ENCODE results near the gene TMEM185A. TPM values are rescaled to one million over a fixed set of nuclear protein-coding genes. Genes with fewer than 3 reads are reported as not detected.
"Not testable (repeated sequence)": the region's sequence is repeated elsewhere in the genome, so short reads cannot be mapped to it uniquely, and the experiment has no call there.

Gene TMEM185A
- total RNA-seq, 2 experiments from 2014 or later = 20.4 to 32.2 TPM

DNA sequence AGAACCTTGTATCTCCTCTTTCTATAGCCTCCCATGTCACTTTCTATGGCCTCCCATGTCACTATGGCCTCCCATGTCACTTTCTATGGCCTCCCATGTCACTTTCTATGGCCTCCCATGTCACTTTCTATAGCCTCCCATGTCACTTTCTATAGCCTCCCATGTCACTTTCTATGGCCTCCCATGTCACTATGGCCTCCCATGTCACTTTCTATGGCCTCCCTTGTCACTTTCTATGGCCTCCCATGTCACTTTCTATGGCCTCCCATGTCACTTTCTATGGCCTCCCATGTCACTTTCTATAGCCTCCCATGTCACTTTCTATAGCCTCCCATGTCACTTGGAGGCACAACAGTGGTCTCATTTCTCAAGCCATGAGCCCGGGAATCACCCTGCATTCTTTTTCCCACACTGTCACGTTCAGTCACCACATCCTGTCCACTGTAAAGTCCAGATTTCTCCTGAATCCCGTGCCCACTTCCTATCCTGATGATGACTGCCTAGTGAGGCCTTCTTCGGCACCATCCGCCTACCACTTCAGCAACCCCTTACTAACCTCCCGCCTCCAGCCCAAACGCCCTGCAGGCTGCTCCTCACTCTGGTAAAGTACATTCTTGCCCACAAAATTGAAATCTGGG, 26.2 kb downstream of the TMEM185A start:
- H3K9me3 Mint-ChIP-seq (ENCODE audit: low read depth); H3K4me3 Mint-ChIP-seq; H3K4me1 Mint-ChIP-seq; H3K36me3 Mint-ChIP-seq; CTCF ChIA-PET; H3K27me3 Mint-ChIP-seq; ATAC-seq; DNase-seq; H3K27ac Mint-ChIP-seq: not testable (repeated sequence)

DNA sequence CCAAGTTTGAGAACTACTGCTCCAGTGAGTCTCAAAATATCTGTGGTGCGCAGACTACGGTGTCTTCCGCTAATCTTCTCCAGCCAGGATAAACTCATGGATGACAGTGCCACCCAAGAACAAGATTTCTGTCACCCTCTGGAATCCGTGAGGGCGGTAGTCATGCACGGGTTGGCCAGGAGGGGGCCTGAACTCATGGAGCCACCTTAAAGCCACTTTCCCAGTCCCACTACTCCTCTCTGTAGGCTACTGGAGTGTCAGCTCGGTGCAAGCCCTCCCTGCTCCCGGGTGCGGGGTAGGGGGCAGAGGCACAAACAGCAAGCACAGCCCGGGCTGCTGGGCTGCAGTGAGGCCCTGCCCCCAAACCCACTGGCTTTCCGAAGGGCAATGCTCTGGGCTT, 33.0 kb downstream of the TMEM185A start:
- H3K4me1 Mint-ChIP-seq; H3K27ac Mint-ChIP-seq; H3K36me3 Mint-ChIP-seq; H3K4me3 Mint-ChIP-seq; H3K27me3 Mint-ChIP-seq; ATAC-seq; DNase-seq; H3K9me3 Mint-ChIP-seq (ENCODE audit: low read depth); CTCF ChIA-PET: not testable (repeated sequence)

DNA sequence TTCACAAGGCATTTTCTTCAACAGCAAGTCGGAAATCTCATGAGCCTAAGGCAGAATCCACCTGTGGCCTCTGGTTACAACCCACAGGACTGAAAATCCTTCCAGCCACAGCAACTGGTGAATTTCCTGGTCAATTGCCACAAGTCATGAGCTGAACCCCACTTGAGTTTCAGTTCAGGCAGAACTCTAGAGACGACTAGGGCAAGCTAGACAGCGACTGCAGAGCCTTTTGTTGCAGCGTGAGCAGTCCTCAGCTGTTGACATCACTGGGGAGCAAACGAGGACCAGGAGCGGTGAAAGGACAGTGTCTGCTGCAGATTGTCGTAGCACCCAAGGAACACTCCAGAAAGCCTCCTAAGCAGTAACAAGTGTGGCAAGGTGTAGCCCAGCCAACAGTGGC, 35.6 kb downstream of the TMEM185A start:
- H3K27ac Mint-ChIP-seq; ATAC-seq; CTCF ChIA-PET; H3K27me3 Mint-ChIP-seq; H3K4me1 Mint-ChIP-seq; H3K9me3 Mint-ChIP-seq (ENCODE audit: low read depth); DNase-seq; H3K4me3 Mint-ChIP-seq; H3K36me3 Mint-ChIP-seq: not testable (repeated sequence)

DNA sequence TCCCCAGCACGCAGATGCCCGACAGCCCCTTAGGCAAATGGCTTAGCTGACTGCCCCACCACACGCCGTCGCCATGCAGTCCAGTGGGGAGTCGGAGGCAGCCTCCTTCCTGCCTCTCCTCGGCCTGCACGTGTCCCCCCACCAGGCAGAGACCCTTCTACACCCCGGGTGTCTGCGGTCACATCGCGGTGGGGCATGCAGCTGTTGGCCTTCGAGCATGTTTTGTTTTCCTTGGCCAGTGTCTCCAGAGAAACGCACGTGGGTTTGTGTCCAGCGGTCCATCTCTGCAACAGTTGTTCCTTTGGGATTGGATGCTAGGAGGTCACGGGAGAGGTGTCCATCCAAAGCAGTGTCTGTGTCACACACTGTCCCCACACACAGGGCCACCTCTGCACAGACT, 36.4 kb downstream of the TMEM185A start, which contains the start of gene HSFX2:
TSS of gene HSFX2 (minus strand) at position 101 of the 400 bp plus-strand sequence. CDS start 614 bp downstream, outside the sequence.
- H3K27me3 Mint-ChIP-seq; ATAC-seq; H3K9me3 Mint-ChIP-seq (ENCODE audit: low read depth); H3K27ac Mint-ChIP-seq; H3K36me3 Mint-ChIP-seq; CTCF ChIA-PET; H3K4me3 Mint-ChIP-seq; H3K4me1 Mint-ChIP-seq; DNase-seq: not testable (repeated sequence)

DNA sequence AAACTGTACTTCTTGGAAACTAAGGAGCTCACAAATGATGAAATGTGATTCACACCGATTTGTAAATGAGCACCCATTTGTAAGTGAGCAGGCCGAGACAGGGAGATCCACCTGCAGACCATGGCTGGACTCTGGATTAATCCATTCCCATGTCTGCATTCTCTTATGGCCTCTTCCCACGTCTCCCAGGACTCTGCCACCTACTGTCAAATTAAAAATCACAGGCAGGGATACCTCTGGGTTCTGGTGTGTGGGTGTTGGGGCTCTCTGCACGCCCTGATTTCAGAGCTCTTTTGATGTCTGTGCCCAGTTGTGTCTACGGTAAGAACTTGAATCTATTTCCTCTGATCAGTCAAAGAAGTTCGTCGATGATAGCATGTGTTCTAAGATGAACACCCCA, 40.6 kb downstream of the TMEM185A start:
- DNase-seq; H3K27ac Mint-ChIP-seq; H3K36me3 Mint-ChIP-seq; H3K4me3 Mint-ChIP-seq; H3K4me1 Mint-ChIP-seq; H3K27me3 Mint-ChIP-seq; CTCF ChIA-PET; ATAC-seq; H3K9me3 Mint-ChIP-seq (ENCODE audit: low read depth): not testable (repeated sequence)

DNA sequence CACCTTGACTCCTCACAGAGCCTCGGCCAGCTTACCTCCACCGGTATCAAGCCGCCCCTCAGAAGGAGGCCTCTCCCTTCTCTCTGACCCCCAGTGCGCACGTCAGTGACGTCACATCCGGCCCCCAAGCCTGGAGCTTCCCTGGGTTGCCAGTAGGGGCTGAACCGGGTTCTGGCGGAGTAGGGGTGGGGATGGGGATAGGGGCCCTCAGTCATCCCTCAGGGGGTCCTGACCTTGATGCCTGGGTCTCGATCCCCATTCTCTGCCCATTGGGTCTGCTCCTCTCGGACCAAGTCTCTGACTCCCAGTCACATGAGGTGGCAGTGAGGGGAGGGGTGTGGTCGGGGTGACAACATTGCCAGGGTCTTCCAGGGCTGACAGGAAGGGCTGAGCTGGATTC, 44.2 kb downstream of the TMEM185A start, which contains the start of gene MAGEA9B:
TSS of gene MAGEA9B (minus strand) at position 101 of the 400 bp plus-strand sequence. CDS start 4,280 bp downstream, outside the sequence.
- DNase-seq; H3K27ac Mint-ChIP-seq; ATAC-seq; H3K27me3 Mint-ChIP-seq; H3K4me1 Mint-ChIP-seq; H3K9me3 Mint-ChIP-seq (ENCODE audit: low read depth); H3K4me3 Mint-ChIP-seq; H3K36me3 Mint-ChIP-seq; CTCF ChIA-PET: not testable (repeated sequence)

DNA sequence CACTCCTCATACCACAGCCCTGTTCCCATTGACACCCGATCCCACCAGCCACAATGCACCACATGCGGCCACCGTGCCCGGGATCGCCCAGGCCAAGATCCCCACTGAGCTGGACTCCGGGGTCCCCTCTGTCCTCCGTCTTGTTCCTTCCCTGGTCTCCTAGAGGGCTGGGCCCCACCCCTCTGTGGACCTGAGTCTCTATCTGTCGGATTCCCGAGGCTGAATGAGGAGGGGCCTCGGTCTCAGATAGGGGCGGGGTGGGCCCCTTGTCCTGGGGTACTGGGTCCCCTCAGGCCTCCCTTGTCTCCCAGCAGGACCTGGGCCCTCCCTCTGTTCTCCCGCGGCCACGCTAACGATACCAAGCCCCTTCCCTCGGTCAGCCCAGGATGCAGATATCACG, 46.0 kb downstream of the TMEM185A start:
- H3K27me3 Mint-ChIP-seq; H3K4me3 Mint-ChIP-seq; ATAC-seq; H3K27ac Mint-ChIP-seq; H3K4me1 Mint-ChIP-seq; H3K9me3 Mint-ChIP-seq (ENCODE audit: low read depth); CTCF ChIA-PET; H3K36me3 Mint-ChIP-seq; DNase-seq: not testable (repeated sequence)

DNA sequence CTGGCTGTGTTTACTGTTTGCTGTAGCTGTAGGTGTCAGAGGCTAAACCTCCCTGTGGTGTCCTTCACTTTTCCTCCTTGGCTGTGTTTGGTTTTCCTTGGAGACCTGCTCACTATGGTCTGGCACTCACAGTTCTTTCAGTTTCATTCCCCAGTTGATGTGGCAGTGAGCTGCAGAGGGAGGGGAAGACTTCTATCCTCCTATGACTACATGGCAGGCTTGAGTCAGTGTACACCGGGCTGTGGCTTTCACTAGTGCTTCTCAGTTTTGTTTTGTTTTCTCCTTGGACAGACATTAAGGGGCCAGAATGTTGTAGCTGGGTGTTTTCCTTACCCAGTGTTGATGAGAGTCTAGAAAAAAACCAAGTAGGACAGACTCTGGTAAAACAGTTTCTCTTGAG, 58.1 kb downstream of the TMEM185A start:
- H3K36me3 Mint-ChIP-seq; H3K27ac Mint-ChIP-seq; CTCF ChIA-PET; H3K9me3 Mint-ChIP-seq (ENCODE audit: low read depth); DNase-seq; H3K27me3 Mint-ChIP-seq; H3K4me3 Mint-ChIP-seq: not testable (repeated sequence)
- ATAC-seq = peak; percentile 97
- peaks cover 34% of the 10 kb centered on the region for H3K4me1 Mint-ChIP-seq

DNA sequence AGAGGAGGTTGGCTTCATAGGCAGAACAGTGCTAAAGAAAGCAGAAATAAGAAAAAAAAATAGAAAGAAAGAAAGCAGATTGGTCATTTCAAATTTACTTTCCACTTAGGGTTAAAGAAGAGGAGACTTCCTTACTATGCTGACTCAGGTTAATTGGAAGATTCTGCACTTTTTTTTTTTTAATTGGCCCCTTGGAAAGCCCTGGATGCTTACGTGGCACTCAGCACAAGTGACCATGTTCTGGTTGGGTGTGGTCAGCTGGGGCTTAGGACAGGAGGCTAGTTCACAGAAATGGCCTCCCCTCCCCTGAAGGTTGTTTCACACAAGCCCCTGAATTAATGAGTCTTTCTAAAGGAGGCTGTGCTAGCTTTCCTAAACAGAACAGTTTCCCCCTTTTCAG, 58.8 kb downstream of the TMEM185A start:
- Mint-ChIP-seq H3K27me3 (no peaks in the 10 kb centered on the region), H3K4me1 (peaks cover 34% of the 10 kb centered on the region), H3K27ac (peak overlapping the region; percentile 86), H3K4me3 (peak overlapping the region; percentile 47), H3K36me3 (no peaks in the 10 kb centered on the region), H3K9me3 (ENCODE audit: low read depth) (no peaks in the 10 kb centered on the region)
- DNase-seq (no peak), ATAC-seq (peak; percentile 4)
- CTCF ChIA-PET = no interaction called here

DNA sequence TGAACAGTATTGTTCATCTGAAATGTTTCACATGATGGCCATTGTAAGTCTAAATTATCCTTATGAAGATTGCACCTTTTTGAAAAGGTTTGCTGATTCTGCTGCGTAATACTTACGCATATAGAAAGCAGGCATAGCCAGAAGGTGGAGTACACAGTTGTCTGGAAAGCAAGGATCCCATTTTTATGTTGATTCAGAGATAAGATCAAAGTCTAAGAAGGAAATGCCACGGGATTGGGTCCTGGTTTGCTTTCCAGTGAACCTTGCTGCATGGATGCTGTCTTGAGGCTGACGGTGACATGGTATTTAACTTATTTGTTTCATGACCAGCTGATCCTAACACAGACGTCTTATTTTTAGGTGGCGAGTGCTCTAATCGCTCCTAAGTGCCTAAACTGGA, 59.8 kb downstream of the TMEM185A start:
- Mint-ChIP-seq H3K27ac (no peak overlapping the region), H3K4me1 (peaks cover 34% of the 10 kb centered on the region), H3K9me3 (ENCODE audit: low read depth) (no peaks in the 10 kb centered on the region), H3K27me3 (no peaks in the 10 kb centered on the region), H3K36me3 (no peaks in the 10 kb centered on the region), H3K4me3 (no peak overlapping the region)
- DNase-seq (no peak), ATAC-seq (no peak)
- CTCF ChIA-PET = no interaction called here

DNA sequence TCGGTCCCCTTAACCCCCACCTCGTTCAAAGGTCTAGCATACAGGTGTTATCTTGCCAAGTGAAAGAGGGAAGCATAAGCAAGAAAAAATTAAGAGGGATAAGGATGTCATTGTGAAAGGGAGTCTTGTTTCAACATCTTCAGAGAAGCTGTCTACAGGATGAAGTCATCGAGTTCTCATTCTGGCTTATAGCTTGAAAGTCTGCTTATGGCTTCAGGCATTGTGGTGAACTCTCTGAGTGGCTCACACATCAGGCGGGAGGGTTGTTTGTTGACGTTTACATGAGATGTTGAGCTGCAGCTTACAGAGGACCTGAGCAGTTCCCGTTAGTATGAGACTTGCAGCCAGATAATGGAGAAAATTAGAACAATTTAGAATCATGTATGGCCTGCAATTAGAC, 60.9 kb downstream of the TMEM185A start:
- CTCF ChIA-PET = interaction anchor here (1.1 to 2.3 kb wide), 2 partner anchors 41 to 58 kb away, joined by 3 to 7 read pairs; no protein-coding TSS in a partner anchor
- Mint-ChIP-seq H3K4me3 (no peak overlapping the region), H3K36me3 (no peaks in the 10 kb centered on the region), H3K9me3 (ENCODE audit: low read depth) (no peaks in the 10 kb centered on the region), H3K27me3 (no peaks in the 10 kb centered on the region), H3K27ac (peak overlapping the region; percentile 5), H3K4me1 (peaks cover 34% of the 10 kb centered on the region)
- ATAC-seq = no peak
- no peak for DNase-seq

DNA sequence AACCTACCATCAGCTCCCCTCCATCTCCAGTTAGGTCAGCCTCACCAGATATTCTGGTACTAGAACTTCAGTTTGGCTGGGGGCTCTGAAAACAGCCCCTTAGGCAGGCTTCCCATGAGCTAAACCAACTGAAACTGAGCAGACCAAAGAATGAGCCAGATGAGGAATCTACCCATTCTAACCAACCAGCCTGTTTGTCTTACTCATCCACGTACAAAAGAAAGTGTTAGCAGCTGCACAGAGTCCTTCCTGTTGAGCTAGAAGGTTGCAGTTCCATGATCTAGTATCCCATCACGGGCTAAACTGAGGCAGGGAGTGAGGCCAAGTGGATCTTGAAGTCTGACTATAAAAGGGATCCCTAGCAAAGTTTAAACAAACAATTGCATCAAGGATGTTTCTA, 61.8 kb downstream of the TMEM185A start:
- no peak overlapping the region for H3K27ac Mint-ChIP-seq
- no peak overlapping the region for H3K4me3 Mint-ChIP-seq
- ATAC-seq = peak; percentile 24
- H3K9me3 Mint-ChIP-seq (ENCODE audit: low read depth) = no peaks in the 10 kb centered on the region
- peaks cover 34% of the 10 kb centered on the region for H3K4me1 Mint-ChIP-seq
- H3K36me3 Mint-ChIP-seq = no peaks in the 10 kb centered on the region
- CTCF ChIA-PET = interaction anchor here (2.3 kb wide), 1 partner anchor 58 kb away, joined by 7 read pairs; no protein-coding TSS in a partner anchor
- DNase-seq = peak; percentile 40
- H3K27me3 Mint-ChIP-seq = no peaks in the 10 kb centered on the region

DNA sequence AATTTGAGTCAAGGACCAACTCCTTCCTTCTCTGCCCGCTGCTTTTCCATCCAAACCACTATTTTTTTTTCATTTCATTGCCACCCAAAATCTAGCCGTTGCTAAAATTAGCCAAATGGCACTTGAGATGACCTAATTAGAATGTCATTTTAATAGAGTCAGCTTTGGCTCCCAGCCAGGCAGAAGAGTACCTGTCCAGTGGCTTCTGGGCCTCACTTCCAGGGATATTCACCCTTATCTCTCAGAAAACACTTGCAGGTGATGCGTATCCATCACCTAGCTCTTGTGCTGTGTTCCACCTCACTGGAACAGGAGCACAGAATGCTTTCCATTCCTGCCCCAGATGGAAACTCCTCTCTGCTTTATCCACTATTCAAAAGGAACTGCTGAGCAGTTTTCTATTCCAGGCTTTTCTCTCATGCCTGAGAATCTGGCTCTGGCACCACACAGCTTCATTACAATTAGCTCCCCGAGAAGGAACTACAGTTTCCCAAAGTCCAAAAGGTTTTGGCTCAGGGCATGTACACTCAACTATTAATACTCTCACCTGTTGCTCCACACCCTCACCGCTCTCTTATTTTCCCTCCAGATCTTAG, 62.8 kb downstream of the TMEM185A start:
- DNase-seq = no peak
- CTCF ChIA-PET = interaction anchor here (1.4 to 2.3 kb wide), 2 partner anchors 57 to 59 kb away, joined by 3 to 7 read pairs; no protein-coding TSS in a partner anchor
- H3K4me1 Mint-ChIP-seq = peaks cover 34% of the 10 kb centered on the region

More for the DNA sequence above, 62.8 kb downstream of the TMEM185A start:
- no peak for ATAC-seq
- H3K27ac Mint-ChIP-seq = no peak overlapping the region
- no peaks in the 10 kb centered on the region for H3K27me3 Mint-ChIP-seq
- H3K36me3 Mint-ChIP-seq = no peaks in the 10 kb centered on the region
- no peak overlapping the region for H3K4me3 Mint-ChIP-seq
- H3K9me3 Mint-ChIP-seq (ENCODE audit: low read depth) = no peaks in the 10 kb centered on the region

Data from activated CD8-positive, alpha-beta memory T cell treated with anti-CD3 and anti-CD28 coated beads, Interleukin-2, amount 10 ng/mL, durations not matched to agents 7 days and 5 days (primary cell).